LNCaP clone FGC (cell line): ENCODE data around the gene ESR2.

Experiments used
- DNase-seq: peaks from one replicate; pipeline ENCODE4 v3.0.0-alpha.2; 2011; ENCODE audit warnings: low read depth
- H3K4me3 ChIP-seq: 2 replicates; pipeline ENCODE4 v1.5.1; 2011; ENCODE audit warnings: mild to moderate bottlenecking, low read depth, low read length, control low read depth
- CTCF ChIP-seq: IDR thresholded peaks from 2 replicates; pipeline ENCODE4 v1.5.1; 2012; ENCODE audit warnings: mild to moderate bottlenecking; ENCODE audit not compliant: control insufficient read depth, insufficient read depth; ENCODE audit errors: extremely low read depth

ESR2 gene

GRCh38 chr14:64170181-64170580 lies 124.0 kb downstream of the ESR2 start:
- no peak for TF ChIP-seq CTCF

GRCh38 chr14:64159588-64159987 lies 134.6 kb downstream of the ESR2 start:
- no peak for DNase-seq
- H3K4me3 ChIP-seq, result no peak overlapping the region
- TF ChIP-seq CTCF, result no peak

More at GRCh38 chr14:64170181-64170580, 124.0 kb downstream of the ESR2 start:
- DNase-seq, result no peak
- H3K4me3 ChIP-seq, result no peak overlapping the region

GRCh38 chr14:64158608-64159007 lies 135.6 kb downstream of the ESR2 start:
- DNase-seq, result no peak
- H3K4me3 ChIP-seq, result no peak overlapping the region
- TF ChIP-seq CTCF, result no peak

- DNase-seq, result no peak
- no peak for TF ChIP-seq CTCF
- H3K4me3 ChIP-seq, result no peak overlapping the region
Measured at GRCh38 chr14:64149921-64150320, 144.2 kb downstream of the ESR2 start.

GRCh38 chr14:64147126-64147790 lies 146.9 kb downstream of the ESR2 start:
- no peak overlapping the region for H3K4me3 ChIP-seq
- no peak for DNase-seq
- TF ChIP-seq CTCF, result no peak

- H3K4me3 ChIP-seq, result no peak overlapping the region
- DNase-seq, result no peak
- peak; percentile 76 for TF ChIP-seq CTCF
Measured at GRCh38 chr14:64137657-64138290, 156.4 kb downstream of the ESR2 start.

- no peak for DNase-seq
- TF ChIP-seq CTCF, result no peak
- H3K4me3 ChIP-seq, result no peak overlapping the region
Measured at GRCh38 chr14:64126548-64126947, 167.6 kb downstream of the ESR2 start.
